BJ (cell line): ENCODE data around the gene UBD. TPM values are rescaled to one million over a fixed set of nuclear protein-coding genes. Genes with fewer than 3 reads are reported as not detected.

Experiments
- CTCF ChIA-PET: fragments of 350-600 bp; formaldehyde crosslinking; extraction: SDS; loops from one replicate; lab custom pipeline; 2021; ENCODE audit warnings: antibody characterized with exemption, inconsistent platforms; lab: Yijun Ruan, JAX
- POLR2A ChIA-PET: fragments of 300-600 bp; sonication (Branson Sonifier 250); formaldehyde crosslinking; extraction: SDS; loops from one replicate; lab custom pipeline; 2021; ENCODE audit warnings: antibody characterized with exemption; lab: Charles Lee
- DNase-seq: peaks from one replicate; pipeline ENCODE4 v3.0.0-alpha.2; 2011; ENCODE audit warnings: low read depth
- H3K27me3 ChIP-seq: 2 replicates; pipeline ENCODE4 v1.6.0; 2011; ENCODE audit warnings: low read length; ENCODE audit not compliant: control insufficient read depth, insufficient read depth
- H3K36me3 ChIP-seq: 2 replicates; pipeline ENCODE4 v1.5.1; 2011; ENCODE audit warnings: low read length; ENCODE audit not compliant: control insufficient read depth, insufficient read depth
- H3K4me3 ChIP-seq: 2 replicates; pipeline ENCODE4 v1.5.1; 2011; ENCODE audit warnings: low read depth, mild to moderate bottlenecking, control low read depth, low read length
- CTCF ChIP-seq: IDR thresholded peaks from 2 replicates; pipeline ENCODE4 v1.5.1; 2011; ENCODE audit warnings: low read depth, mild to moderate bottlenecking, control low read depth, inconsistent platforms, low read length, moderate library complexity; ENCODE audit not compliant: insufficient read depth
- polyA plus RNA-seq: library from polyadenylated mRNA; depleted of rRNA; stranded (reverse); fragments of >200 nt; gene quantifications from 2 replicates; pipeline ENCODE4 v1.2.3, GENCODE V29; 2011; rRNA removed
- small RNA-seq: library from RNA; depleted of rRNA; stranded (forward); fragments of <200 nt; gene quantifications from one replicate; pipeline ENCODE3, GENCODE V24; 2012; ENCODE audit warnings: low replicate concordance, low read depth; ENCODE audit not compliant: insufficient read length

UBD gene
- polyA plus RNA-seq, 1 experiment: not detected

- no peak for TF ChIP-seq CTCF
- ChIA-PET CTCF (no interaction called here), POLR2A (no interaction called here)
- no peak overlapping the region for H3K4me3 ChIP-seq
- no peaks in the 10 kb centered on the region for H3K36me3 ChIP-seq
- no peaks in the 10 kb centered on the region for H3K27me3 ChIP-seq
- DNase-seq: no peak
Measured at GRCh38 chr6:29509239-29509638, 50.3 kb downstream of the UBD start.

DNA sequence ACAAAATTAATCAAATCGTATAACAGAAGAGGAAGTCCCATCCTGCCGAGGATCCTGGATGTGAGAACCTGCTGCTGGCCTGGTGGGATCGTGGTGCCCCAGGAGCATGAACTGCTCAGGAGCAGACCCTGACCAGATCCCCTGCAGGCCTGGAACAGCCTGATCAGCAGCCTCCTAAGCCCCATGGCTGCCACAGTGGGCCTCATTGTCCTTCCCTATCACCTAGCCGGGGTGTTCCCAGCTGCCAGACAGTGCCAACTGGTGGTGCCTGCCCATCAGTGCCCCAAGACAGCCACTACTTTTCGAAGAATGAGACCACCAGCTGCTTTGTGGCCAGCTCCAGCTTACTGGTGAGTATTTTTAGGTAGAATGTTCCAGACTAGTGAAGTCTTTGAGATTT is 52.2 kb downstream of the UBD start:
- TF ChIP-seq CTCF: no peak
- no peak for DNase-seq
- Histone ChIP-seq H3K36me3 (no peaks in the 10 kb centered on the region), H3K4me3 (no peak overlapping the region), H3K27me3 (no peaks in the 10 kb centered on the region)
- POLR2A ChIA-PET: no interaction called here
- CTCF ChIA-PET: interaction anchor here (0.7 kb wide), 1 partner anchor 38 kb away, joined by 3 read pairs; no protein-coding TSS in a partner anchor

- DNase-seq: no peak
Measured at GRCh38 chr6:29506446-29507067, 53.0 kb downstream of the UBD start.

DNA sequence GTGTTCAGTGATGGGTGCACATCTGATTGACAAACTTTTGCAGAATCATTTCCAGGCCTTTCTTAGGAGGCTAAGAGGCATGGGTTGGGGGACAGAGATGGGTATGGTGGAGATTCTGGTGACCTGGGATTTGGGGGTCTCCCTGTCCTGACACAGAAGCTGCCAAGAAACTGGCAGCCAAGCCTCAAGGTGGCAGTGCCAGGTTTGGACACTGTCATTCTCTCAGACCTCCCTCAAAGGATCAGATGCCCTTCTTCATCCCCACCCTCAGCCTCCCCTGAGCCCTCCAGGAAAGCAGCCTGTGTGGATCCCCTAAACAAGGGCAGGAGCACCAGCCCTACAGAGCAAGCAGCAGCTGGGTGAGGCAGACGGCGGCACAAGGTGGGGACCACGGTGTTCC is 53.7 kb downstream of the UBD start:
- no peak for TF ChIP-seq CTCF
- DNase-seq: no peak
- Histone ChIP-seq H3K36me3 (no peaks in the 10 kb centered on the region), H3K4me3 (no peak overlapping the region), H3K27me3 (no peaks in the 10 kb centered on the region)
- CTCF ChIA-PET: no interaction called here
- POLR2A ChIA-PET: no interaction called here

More at GRCh38 chr6:29506446-29507067, 53.0 kb downstream of the UBD start:
- TF ChIP-seq CTCF: no peak
- CTCF ChIA-PET: interaction anchor here (0.7 kb wide), 1 partner anchor 39 kb away, joined by 3 read pairs; no protein-coding TSS in a partner anchor
- Histone ChIP-seq H3K4me3 (no peak overlapping the region), H3K36me3 (no peaks in the 10 kb centered on the region), H3K27me3 (no peaks in the 10 kb centered on the region)
- POLR2A ChIA-PET: no interaction called here

Small RNAs within 50 kb of the gene (small RNA-seq; reads per million reads assigned to genes)
- not detected for gene SNORD32B
- gene TMEM183AP1: not detected

Other genes with a start within 250 kb of the UBD start
- gene OR5V1, start 190.9 kb downstream of the UBD start, polyA plus RNA-seq: not detected in 2 replicates
- gene OR12D3, start 184.4 kb downstream of the UBD start, polyA plus RNA-seq: not detected in 2 replicates
- not detected in 2 replicates for gene OR12D2, start 164.1 kb downstream of the UBD start, polyA plus RNA-seq
- not detected in 2 replicates for gene OR12D1, start 144.8 kb downstream of the UBD start, polyA plus RNA-seq
- gene OR10C1, start 120.4 kb downstream of the UBD start, polyA plus RNA-seq: not detected in 2 replicates
- not detected in 2 replicates for gene OR11A1, start 102.7 kb downstream of the UBD start, polyA plus RNA-seq
- not detected in 2 replicates for gene OR2H1, start 102.6 kb downstream of the UBD start, polyA plus RNA-seq
- not detected in 2 replicates for gene MAS1L, start 71.8 kb downstream of the UBD start, polyA plus RNA-seq
- not detected in 2 replicates for gene OR2H2, start 25.4 kb upstream of the UBD start, polyA plus RNA-seq
- gene GABBR1, start 73.5 kb upstream of the UBD start, polyA plus RNA-seq: 14.5 and 16.3 TPM in 2 replicates
- gene MOG, start 97.4 kb upstream of the UBD start, polyA plus RNA-seq: not detected in 2 replicates
- 0.27 and 0.32 TPM in 2 replicates for gene ZFP57, start 121.4 kb upstream of the UBD start, polyA plus RNA-seq
- 19.3 and 30.7 TPM in 2 replicates for gene HLA-F, start 163.7 kb upstream of the UBD start, polyA plus RNA-seq